ENCODE data around the gene HK3.

Gene HK3

DNA sequence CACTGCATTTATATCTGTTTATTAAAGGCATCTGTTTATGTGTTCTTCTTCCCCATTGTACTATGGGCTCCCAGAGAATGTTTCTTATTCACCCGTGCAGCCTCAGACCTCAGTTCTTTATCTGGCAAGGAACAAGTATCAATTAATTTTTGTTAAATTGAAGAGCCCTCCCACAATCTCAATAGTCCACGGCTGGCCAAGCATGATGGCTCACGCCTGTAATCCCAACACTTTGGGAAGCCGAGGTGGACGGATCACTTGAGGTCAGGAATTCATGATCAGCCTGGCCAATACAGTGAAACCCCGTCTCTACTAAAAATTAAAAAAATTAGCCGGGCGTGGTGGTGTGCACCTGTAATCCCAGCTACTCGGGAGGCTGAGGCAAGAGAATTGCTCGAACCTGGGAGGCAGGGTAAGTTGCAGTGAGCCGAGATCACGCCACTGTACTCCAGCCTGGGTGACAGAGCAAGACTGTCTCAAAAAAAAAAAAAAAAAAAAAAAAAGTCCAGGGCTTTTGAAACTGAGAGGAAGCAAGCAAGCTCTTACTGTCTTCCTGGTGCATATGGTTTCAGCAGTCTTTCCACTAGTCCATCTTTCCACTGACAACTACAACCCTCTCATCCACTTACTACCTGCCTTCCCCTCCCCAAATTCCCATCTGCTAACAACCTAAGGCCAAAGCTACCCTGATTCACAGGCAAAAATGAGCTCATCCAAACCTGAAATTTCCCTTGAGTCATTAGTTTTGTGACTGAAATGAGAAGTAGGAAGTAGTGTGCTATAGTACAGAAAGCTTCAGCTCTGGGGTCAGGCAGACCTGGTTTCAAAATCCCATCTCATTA, 2.3 kb upstream of the HK3 start:
- no peak overlapping the region for H4K8ac ChIP-seq (ENCODE audit: low read depth, low read length)
- H3K4me1 ChIP-seq (ENCODE audit: control insufficient read depth in 2 of 2, insufficient read depth in 1 of 2, low read depth in 1 of 2, low read length in 2 of 2), result peaks cover 0 to 8% of the 10 kb centered on the region in 2 donors
- no peak overlapping the region for H2AK5ac ChIP-seq (ENCODE audit: low read depth, low read length)
- no CpG with 5 or more reads among the region's 12 CpGs for WGBS, 2 donors (ENCODE audit: extremely low coverage in 2 of 2, insufficient read length in 2 of 2, insufficient replicate concordance in 1 of 2)
- H2BK120ac ChIP-seq (ENCODE audit: low read depth, low read length), result no peak overlapping the region
- H3K9ac ChIP-seq (ENCODE audit: low read depth, low read length, poor library complexity), result no peak overlapping the region
- no peak overlapping the region for H2BK12ac ChIP-seq (ENCODE audit: low read length)
- H2AFZ ChIP-seq (ENCODE audit: low read length), result no peak overlapping the region
- H3K23ac ChIP-seq (ENCODE audit: low read depth, low read length, poor library complexity), result no peak overlapping the region
- no peak overlapping the region for H3K14ac ChIP-seq (ENCODE audit: low read length)
- no peaks in the 10 kb centered on the region for H3K27me3 ChIP-seq (ENCODE audit: control insufficient read depth in 3 of 3, insufficient read depth in 3 of 3, low read depth in 1 of 3, low read length in 3 of 3)
- no peak overlapping the region for H3K4ac ChIP-seq (ENCODE audit: low read length)
- no peak overlapping the region for H3K4me3 ChIP-seq (ENCODE audit: low read length in 2 of 2)
- peaks cover 20 to 53% of the 10 kb centered on the region in 2 donors for H3K36me3 ChIP-seq (replicated peaks in 1 of 2; ENCODE audit: control insufficient read depth in 2 of 2, insufficient read depth in 2 of 2, low read length in 2 of 2)
- no peak overlapping the region for H3K27ac ChIP-seq (replicated peaks; ENCODE audit: low read length)
- H2BK5ac ChIP-seq (ENCODE audit: low read length), result no peak overlapping the region
- H3K9me3 ChIP-seq (replicated peaks in 1 of 2; ENCODE audit: control insufficient read depth in 2 of 2, insufficient read depth in 1 of 2, low read depth in 1 of 2, low read length in 2 of 2), result peaks cover 0 to under 1% of the 10 kb centered on the region in 2 donors
- H3K18ac ChIP-seq (ENCODE audit: low read length), result no peak overlapping the region
- H2BK15ac ChIP-seq (ENCODE audit: low read length), result no peak overlapping the region
- no peak overlapping the region for H4K91ac ChIP-seq (ENCODE audit: low read depth, low read length, poor library complexity)
- DNase-seq (ENCODE audit: low spot score), result no peak
- H3K4me2 ChIP-seq (ENCODE audit: insufficient read depth, low read length, poor library complexity, severe bottlenecking), result no peak overlapping the region
- no peaks in the 10 kb centered on the region for H3K79me1 ChIP-seq (ENCODE audit: low read depth, low read length)

DNA sequence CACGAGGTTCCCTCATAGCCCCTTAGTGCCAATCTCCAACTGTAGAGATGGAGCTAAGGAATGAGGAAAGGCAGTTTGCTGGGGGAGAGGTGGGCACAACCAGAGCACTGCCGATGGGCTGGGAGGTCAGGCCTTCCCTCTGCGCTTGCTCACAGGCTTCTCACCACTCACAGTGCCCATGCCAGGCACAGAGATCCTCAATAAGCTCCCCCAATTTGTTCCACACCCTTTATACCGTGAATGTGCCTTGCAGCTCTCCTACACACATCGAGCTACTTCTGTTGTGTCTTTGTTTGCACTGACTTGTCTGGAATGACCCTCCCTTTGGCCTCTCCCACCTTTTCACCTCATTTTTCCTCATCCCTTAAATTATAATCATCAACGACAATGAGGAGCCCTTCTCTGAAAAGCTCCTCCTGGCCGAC, 1.6 kb upstream of the HK3 start:
- no peak for DNase-seq (ENCODE audit: low spot score)
- H3K18ac ChIP-seq (ENCODE audit: low read length), result peak overlapping the region; percentile 1
- H3K4me3 ChIP-seq (ENCODE audit: low read length in 2 of 2), result no peak overlapping the region
- no peak overlapping the region for H3K4ac ChIP-seq (ENCODE audit: low read length)
- H2BK12ac ChIP-seq (ENCODE audit: low read length), result no peak overlapping the region
- no peak overlapping the region for H3K14ac ChIP-seq (ENCODE audit: low read length)
- no peak overlapping the region for H3K4me2 ChIP-seq (ENCODE audit: insufficient read depth, low read length, poor library complexity, severe bottlenecking)
- H3K23ac ChIP-seq (ENCODE audit: low read depth, low read length, poor library complexity), result no peak overlapping the region
- H3K36me3 ChIP-seq (replicated peaks in 1 of 2; ENCODE audit: control insufficient read depth in 2 of 2, insufficient read depth in 2 of 2, low read length in 2 of 2), result peaks cover 14 to 46% of the 10 kb centered on the region in 2 donors
- peaks cover 0 to 2% of the 10 kb centered on the region in 2 donors for H3K9me3 ChIP-seq (replicated peaks in 1 of 2; ENCODE audit: control insufficient read depth in 2 of 2, insufficient read depth in 1 of 2, low read depth in 1 of 2, low read length in 2 of 2)
- H3K4me1 ChIP-seq (ENCODE audit: control insufficient read depth in 2 of 2, insufficient read depth in 1 of 2, low read depth in 1 of 2, low read length in 2 of 2), result peaks cover 0 to 8% of the 10 kb centered on the region in 2 donors
- H2BK5ac ChIP-seq (ENCODE audit: low read length), result no peak overlapping the region
- no peak overlapping the region for H2AFZ ChIP-seq (ENCODE audit: low read length)
- H2BK120ac ChIP-seq (ENCODE audit: low read depth, low read length), result no peak overlapping the region
- no peak overlapping the region for H2AK5ac ChIP-seq (ENCODE audit: low read depth, low read length)
- no peak overlapping the region for H2BK15ac ChIP-seq (ENCODE audit: low read length)
- H4K91ac ChIP-seq (ENCODE audit: low read depth, low read length, poor library complexity), result no peak overlapping the region
- no peaks in the 10 kb centered on the region for H3K27me3 ChIP-seq (ENCODE audit: control insufficient read depth in 3 of 3, insufficient read depth in 3 of 3, low read depth in 1 of 3, low read length in 3 of 3)
- H4K8ac ChIP-seq (ENCODE audit: low read depth, low read length), result no peak overlapping the region
- no CpG with 5 or more reads among the region's 7 CpGs for WGBS, 2 donors (ENCODE audit: extremely low coverage in 2 of 2, insufficient read length in 2 of 2, insufficient replicate concordance in 1 of 2)
- H3K9ac ChIP-seq (ENCODE audit: low read depth, low read length, poor library complexity), result no peak overlapping the region
- no peaks in the 10 kb centered on the region for H3K79me1 ChIP-seq (ENCODE audit: low read depth, low read length)
- H3K27ac ChIP-seq (replicated peaks; ENCODE audit: low read length), result no peak overlapping the region

DNA sequence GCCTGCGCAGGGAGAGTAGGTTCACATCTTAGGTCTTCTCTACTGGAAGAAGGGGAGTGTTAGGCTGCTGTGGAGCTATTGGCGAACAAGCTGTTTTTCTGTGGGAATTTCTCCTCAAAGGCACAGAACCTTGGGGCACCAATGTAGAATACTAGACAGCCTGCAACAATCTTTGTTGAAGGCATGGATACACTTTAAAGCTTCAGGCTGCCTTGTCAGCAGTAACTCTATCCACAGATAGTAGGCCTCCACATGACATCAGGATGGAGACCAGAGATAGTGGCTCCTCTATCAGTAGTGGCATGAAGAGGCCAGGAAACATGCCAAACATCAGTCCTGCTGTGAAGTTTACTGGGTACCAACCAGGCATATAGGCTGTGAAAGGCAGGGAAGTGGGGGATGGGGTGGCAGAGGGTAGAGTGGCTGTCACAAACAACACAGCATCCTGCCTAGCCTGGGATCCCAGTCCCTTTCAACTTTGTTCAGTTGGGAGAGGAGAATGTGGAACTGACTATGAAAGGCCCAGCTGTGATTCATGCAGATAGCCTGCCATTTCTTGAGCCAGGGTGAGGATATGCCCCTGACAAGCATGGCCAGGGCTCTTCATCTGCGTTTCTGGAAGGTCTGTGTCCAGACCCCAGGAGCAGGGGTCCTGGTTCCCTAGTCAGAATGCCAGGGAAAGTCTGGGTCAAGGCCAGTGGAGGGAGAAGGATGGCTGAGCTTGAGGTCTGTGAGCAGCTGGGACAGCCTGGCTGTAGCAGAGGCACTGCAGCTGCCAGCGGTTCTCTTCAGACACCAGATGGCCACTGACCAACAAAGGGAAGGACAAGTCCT, 1.0 kb upstream of the HK3 start:
- Histone ChIP-seq H2BK12ac (ENCODE audit: low read length) (no peak overlapping the region), H2BK5ac (ENCODE audit: low read length) (no peak overlapping the region), H3K9me3 (replicated peaks in 1 of 2; ENCODE audit: control insufficient read depth in 2 of 2, insufficient read depth in 1 of 2, low read depth in 1 of 2, low read length in 2 of 2) (peaks cover 0 to 2% of the 10 kb centered on the region in 2 donors), H3K4me2 (ENCODE audit: insufficient read depth, low read length, poor library complexity, severe bottlenecking) (no peak overlapping the region), H2BK120ac (ENCODE audit: low read depth, low read length) (no peak overlapping the region), H2AFZ (ENCODE audit: low read length) (no peak overlapping the region), H3K36me3 (replicated peaks in 1 of 2; ENCODE audit: control insufficient read depth in 2 of 2, insufficient read depth in 2 of 2, low read length in 2 of 2) (peaks cover 13 to 40% of the 10 kb centered on the region in 2 donors), H3K14ac (ENCODE audit: low read length) (no peak overlapping the region), H2BK15ac (ENCODE audit: low read length) (no peak overlapping the region), H4K8ac (ENCODE audit: low read depth, low read length) (no peak overlapping the region), H3K4ac (ENCODE audit: low read length) (no peak overlapping the region), H3K4me3 (ENCODE audit: low read length in 2 of 2) (no peak overlapping the region), H3K9ac (ENCODE audit: low read depth, low read length, poor library complexity) (no peak overlapping the region), H3K4me1 (ENCODE audit: control insufficient read depth in 2 of 2, insufficient read depth in 1 of 2, low read depth in 1 of 2, low read length in 2 of 2) (peaks cover 0 to 8% of the 10 kb centered on the region in 2 donors), H3K23ac (ENCODE audit: low read depth, low read length, poor library complexity) (no peak overlapping the region), H3K79me1 (ENCODE audit: low read depth, low read length) (no peaks in the 10 kb centered on the region), H2AK5ac (ENCODE audit: low read depth, low read length) (no peak overlapping the region), H3K27ac (replicated peaks; ENCODE audit: low read length) (no peak overlapping the region), H3K27me3 (ENCODE audit: control insufficient read depth in 3 of 3, insufficient read depth in 3 of 3, low read depth in 1 of 3, low read length in 3 of 3) (no peaks in the 10 kb centered on the region), H4K91ac (ENCODE audit: low read depth, low read length, poor library complexity) (no peak overlapping the region), H3K18ac (ENCODE audit: low read length) (peak overlapping the region; percentile 1)
- no CpG with 5 or more reads among the region's 4 CpGs for WGBS, 2 donors (ENCODE audit: extremely low coverage in 2 of 2, insufficient read length in 2 of 2, insufficient replicate concordance in 1 of 2)
- DNase-seq (ENCODE audit: low spot score), result no peak

DNA sequence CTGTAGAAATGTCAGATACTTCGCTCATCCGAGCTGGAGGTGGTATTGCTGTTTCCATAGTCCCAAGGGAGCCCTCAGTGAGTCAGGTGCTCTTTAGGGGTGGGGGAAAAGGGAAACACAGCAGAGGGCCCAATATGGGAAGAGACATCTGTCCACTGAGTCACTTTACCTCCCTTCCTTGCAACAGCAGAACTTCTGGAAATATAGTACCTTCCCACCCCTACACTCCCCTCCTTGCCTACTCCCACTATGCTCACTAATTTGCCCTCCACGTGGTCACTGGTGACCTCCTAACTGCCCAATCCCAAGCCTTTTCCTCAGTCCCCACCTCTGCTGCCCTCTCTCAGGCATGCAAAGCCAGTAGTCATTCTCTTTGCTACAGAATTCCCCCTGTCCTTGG, 1.9 kb downstream of the HK3 start:
- Histone ChIP-seq H3K27ac (replicated peaks; ENCODE audit: low read length) (no peak overlapping the region), H3K9ac (ENCODE audit: low read depth, low read length, poor library complexity) (no peak overlapping the region), H3K9me3 (replicated peaks in 1 of 2; ENCODE audit: control insufficient read depth in 2 of 2, insufficient read depth in 1 of 2, low read depth in 1 of 2, low read length in 2 of 2) (peaks cover 0 to 2% of the 10 kb centered on the region in 2 donors), H2AFZ (ENCODE audit: low read length) (no peak overlapping the region), H2BK120ac (ENCODE audit: low read depth, low read length) (no peak overlapping the region), H4K91ac (ENCODE audit: low read depth, low read length, poor library complexity) (no peak overlapping the region), H3K27me3 (ENCODE audit: control insufficient read depth in 3 of 3, insufficient read depth in 3 of 3, low read depth in 1 of 3, low read length in 3 of 3) (peaks cover 0 to 7% (median 0%) of the 10 kb centered on the region in 3 experiments), H3K23ac (ENCODE audit: low read depth, low read length, poor library complexity) (no peak overlapping the region), H3K14ac (ENCODE audit: low read length) (no peak overlapping the region), H2BK12ac (ENCODE audit: low read length) (no peak overlapping the region), H3K4me2 (ENCODE audit: insufficient read depth, low read length, poor library complexity, severe bottlenecking) (no peak overlapping the region), H3K18ac (ENCODE audit: low read length) (no peak overlapping the region), H3K4ac (ENCODE audit: low read length) (no peak overlapping the region), H2BK15ac (ENCODE audit: low read length) (no peak overlapping the region), H3K4me3 (ENCODE audit: low read length in 2 of 2) (no peak overlapping the region), H3K79me1 (ENCODE audit: low read depth, low read length) (no peaks in the 10 kb centered on the region), H3K4me1 (ENCODE audit: control insufficient read depth in 2 of 2, insufficient read depth in 1 of 2, low read depth in 1 of 2, low read length in 2 of 2) (peaks cover 0 to 6% of the 10 kb centered on the region in 2 donors), H2BK5ac (ENCODE audit: low read length) (no peak overlapping the region), H4K8ac (ENCODE audit: low read depth, low read length) (no peak overlapping the region), H2AK5ac (ENCODE audit: low read depth, low read length) (no peak overlapping the region), H3K36me3 (replicated peaks in 1 of 2; ENCODE audit: control insufficient read depth in 2 of 2, insufficient read depth in 2 of 2, low read length in 2 of 2) (peaks cover 0 to 11% of the 10 kb centered on the region in 2 donors)
- DNase-seq (ENCODE audit: low spot score), result no peak
- no CpG with 5 or more reads among the region's 3 CpGs for WGBS, 2 donors (ENCODE audit: extremely low coverage in 2 of 2, insufficient read length in 2 of 2, insufficient replicate concordance in 1 of 2)

All from neuronal stem cell (in vitro differentiated cells).